IPS DF 6.9 (cell line): ENCODE data around the gene THNSL1.

Experiments
- DNase-seq: peaks from one replicate; pipeline ENCODE4 v3.0.0-alpha.2; 2013; ENCODE audit warnings: low read depth, low spot score
- H3K27ac ChIP-seq: one replicate; pipeline ENCODE4 v1.5.1; 2013; ENCODE audit warnings: low read length, control low read depth
- H3K27me3 ChIP-seq: 2 replicates; pipeline ENCODE4 v1.6.1; 2013; ENCODE audit warnings: mild to moderate bottlenecking, low read length; ENCODE audit not compliant: control insufficient read depth, insufficient read depth
- H3K36me3 ChIP-seq: 2 replicates; pipeline ENCODE4 v1.6.1; 2013; ENCODE audit warnings: low read length; ENCODE audit not compliant: control insufficient read depth, insufficient read depth
- H3K4me1 ChIP-seq: 2 replicates; pipeline ENCODE4 v1.6.1; 2013; ENCODE audit warnings: low read length; ENCODE audit not compliant: control insufficient read depth, insufficient read depth
- H3K4me3 ChIP-seq: 2 replicates; pipeline ENCODE4 v1.5.1; 2013; ENCODE audit warnings: mild to moderate bottlenecking, low read length
- H3K9me3 ChIP-seq: 2 replicates; pipeline ENCODE4 v1.6.1; 2013; ENCODE audit warnings: low read length, inconsistent platforms; ENCODE audit not compliant: control insufficient read depth, insufficient read depth
- WGBS: extraction: QIAGEN DNeasy Blood & Tissue Kit; methylation state at CpG from one replicate; pipeline ENCODE4 v1.1.7; 2013; ENCODE audit warnings: mixed read lengths, missing lambda C conversion rate; ENCODE audit not compliant: insufficient read length, insufficient coverage; 5-methylcytosine and 5-hydroxymethylcytosine counted together

THNSL1 gene

DNA sequence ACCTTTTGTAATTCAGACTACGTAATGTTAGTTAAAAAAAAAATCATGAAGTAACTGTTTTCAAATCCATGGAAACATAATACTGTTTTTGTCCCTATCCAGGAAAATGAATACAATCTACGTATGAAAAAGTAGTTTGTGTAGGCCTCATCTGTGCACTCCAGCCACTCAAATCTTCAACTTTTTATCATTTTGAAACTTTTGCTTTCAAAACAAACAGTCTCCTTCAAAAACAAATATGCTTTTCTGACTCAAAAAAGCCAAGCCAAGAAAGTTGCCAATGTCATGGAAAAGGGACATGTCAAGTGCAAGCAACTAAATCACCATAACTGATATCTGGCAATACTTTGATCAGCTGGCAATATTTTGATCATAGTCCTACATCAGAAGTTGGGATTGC lies 13.1 kb downstream of the THNSL1 start:
- no peaks in the 10 kb centered on the region for H3K27me3 ChIP-seq
- WGBS = no CpG with 5 or more reads among the region's 2 CpGs
- no peaks in the 10 kb centered on the region for H3K9me3 ChIP-seq
- H3K36me3 ChIP-seq = no peaks in the 10 kb centered on the region
- no peak for DNase-seq
- H3K4me3 ChIP-seq = no peak overlapping the region
- no peaks in the 10 kb centered on the region for H3K4me1 ChIP-seq
- H3K27ac ChIP-seq = no peak overlapping the region

DNA sequence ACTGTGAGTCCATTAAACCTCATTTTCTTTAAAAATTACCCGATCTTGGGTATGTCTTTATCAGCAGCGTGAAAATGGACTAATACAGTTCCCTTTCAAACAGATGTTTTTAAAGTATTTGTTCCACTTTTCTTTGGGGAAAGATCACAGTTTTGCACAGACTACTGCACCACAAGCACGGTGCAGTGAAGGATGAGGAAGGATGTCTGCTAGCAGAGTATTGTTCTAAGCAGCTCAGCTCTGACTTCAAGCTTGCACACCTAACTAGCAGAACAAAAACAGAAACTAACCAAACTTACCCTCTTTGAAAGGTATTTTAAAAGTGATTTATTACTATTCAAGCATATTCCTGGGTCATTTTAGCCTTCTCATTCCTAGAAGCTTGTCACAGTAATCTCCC lies 20.0 kb downstream of the THNSL1 start:
- Histone ChIP-seq H3K4me3 (no peak overlapping the region), H3K27ac (no peak overlapping the region), H3K27me3 (no peaks in the 10 kb centered on the region), H3K36me3 (no peaks in the 10 kb centered on the region), H3K4me1 (no peaks in the 10 kb centered on the region), H3K9me3 (no peaks in the 10 kb centered on the region)
- WGBS = no CpG with 5 or more reads among the region's 3 CpGs
- no peak for DNase-seq

- DNase-seq = no peak
- WGBS = no CpG with 5 or more reads among the region's 2 CpGs
- Histone ChIP-seq H3K4me3 (no peak overlapping the region), H3K4me1 (no peaks in the 10 kb centered on the region), H3K9me3 (no peaks in the 10 kb centered on the region), H3K27me3 (no peaks in the 10 kb centered on the region), H3K27ac (no peak overlapping the region), H3K36me3 (no peaks in the 10 kb centered on the region)
Measured at GRCh38 chr10:25038325-25038724, 21.9 kb downstream of the THNSL1 start.

DNA sequence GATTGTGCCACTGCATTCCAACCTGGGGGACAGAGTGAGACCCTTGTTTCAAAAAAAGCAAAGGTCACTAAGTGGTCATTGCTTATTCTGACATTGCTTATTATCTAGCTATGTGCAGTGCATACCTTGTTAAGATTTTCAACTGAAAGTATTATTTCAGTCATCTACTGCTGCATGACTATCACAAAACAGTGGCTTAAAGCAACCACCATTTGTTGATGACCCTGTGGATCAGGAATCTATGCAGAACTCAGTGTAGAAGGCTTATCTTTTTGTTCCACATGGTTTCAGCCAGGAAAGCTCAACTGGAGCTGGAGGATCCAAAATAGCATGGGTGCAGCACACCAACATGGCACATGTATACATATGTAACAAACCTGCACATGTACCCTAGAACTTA lies 23.1 kb downstream of the THNSL1 start:
- Histone ChIP-seq H3K4me3 (no peak overlapping the region), H3K9me3 (no peaks in the 10 kb centered on the region), H3K36me3 (no peaks in the 10 kb centered on the region), H3K27me3 (no peaks in the 10 kb centered on the region), H3K27ac (no peak overlapping the region), H3K4me1 (no peaks in the 10 kb centered on the region)
- DNase-seq = no peak

- Histone ChIP-seq H3K36me3 (no peaks in the 10 kb centered on the region), H3K4me1 (no peaks in the 10 kb centered on the region), H3K27me3 (no peaks in the 10 kb centered on the region), H3K9me3 (no peaks in the 10 kb centered on the region), H3K27ac (no peak overlapping the region), H3K4me3 (no peak overlapping the region)
- no peak for DNase-seq
- WGBS = no CpG with 5 or more reads among the region's 1 CpG
Measured at GRCh38 chr10:25046641-25047040, 30.2 kb downstream of the THNSL1 start.

DNA sequence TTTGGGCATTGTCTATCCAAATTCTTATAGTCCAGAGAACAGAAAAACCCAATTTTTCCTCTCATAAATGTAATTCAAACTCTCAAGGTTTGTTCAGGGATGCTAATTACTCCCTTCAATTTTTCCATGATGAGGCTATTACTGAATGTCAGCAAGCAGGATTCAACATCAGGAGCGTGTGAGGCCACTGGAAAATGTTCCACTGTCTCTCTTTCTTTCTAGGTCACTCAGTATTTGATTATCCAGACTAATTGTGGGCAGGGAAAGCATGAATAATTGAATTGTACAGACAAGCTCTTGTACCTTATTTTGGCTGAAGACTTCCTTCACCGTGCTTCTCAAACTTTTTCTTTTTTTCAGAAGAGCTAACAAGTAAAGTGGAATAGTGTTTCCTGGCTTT lies 30.7 kb downstream of the THNSL1 start:
- no peak for DNase-seq
- WGBS = no CpG with 5 or more reads among the region's 2 CpGs
- no peak overlapping the region for H3K4me3 ChIP-seq

GRCh38 chr10:25047591-25048301 lies 31.3 kb downstream of the THNSL1 start:
- no peaks in the 10 kb centered on the region for H3K4me1 ChIP-seq
- no peak overlapping the region for H3K4me3 ChIP-seq
- no peak overlapping the region for H3K27ac ChIP-seq
- DNase-seq = no peak
- no peaks in the 10 kb centered on the region for H3K36me3 ChIP-seq
- H3K9me3 ChIP-seq = no peaks in the 10 kb centered on the region
- no CpG with 5 or more reads among the region's 4 CpGs for WGBS
- H3K27me3 ChIP-seq = no peaks in the 10 kb centered on the region

More for the DNA sequence above, 30.7 kb downstream of the THNSL1 start:
- Histone ChIP-seq H3K27ac (no peak overlapping the region), H3K4me1 (no peaks in the 10 kb centered on the region), H3K27me3 (no peaks in the 10 kb centered on the region), H3K36me3 (no peaks in the 10 kb centered on the region), H3K9me3 (no peaks in the 10 kb centered on the region)

DNA sequence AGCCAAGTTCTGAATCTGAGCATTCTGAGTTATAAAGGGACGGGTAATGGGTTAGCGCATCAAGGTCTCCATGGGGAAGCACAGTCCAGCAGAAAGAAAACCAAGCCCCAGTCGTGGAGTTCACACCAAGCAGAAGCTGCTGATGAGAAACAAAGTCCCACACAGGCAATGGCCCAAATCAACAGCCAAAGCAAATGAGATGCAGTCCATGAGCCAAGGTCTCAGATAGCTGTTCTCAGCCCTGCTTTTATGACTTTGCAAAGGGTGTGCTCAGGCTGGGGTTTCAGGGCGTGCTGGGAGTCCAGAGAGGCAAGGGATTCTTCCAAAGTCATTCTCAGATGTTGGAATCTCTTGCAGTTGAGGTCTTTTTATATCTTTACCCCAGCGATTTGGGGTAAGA lies 32.0 kb downstream of the THNSL1 start:
- Histone ChIP-seq H3K27me3 (no peaks in the 10 kb centered on the region), H3K9me3 (no peaks in the 10 kb centered on the region), H3K4me3 (no peak overlapping the region), H3K36me3 (no peaks in the 10 kb centered on the region), H3K4me1 (no peaks in the 10 kb centered on the region), H3K27ac (no peak overlapping the region)
- no peak for DNase-seq
- no CpG with 5 or more reads among the region's 5 CpGs for WGBS

DNA sequence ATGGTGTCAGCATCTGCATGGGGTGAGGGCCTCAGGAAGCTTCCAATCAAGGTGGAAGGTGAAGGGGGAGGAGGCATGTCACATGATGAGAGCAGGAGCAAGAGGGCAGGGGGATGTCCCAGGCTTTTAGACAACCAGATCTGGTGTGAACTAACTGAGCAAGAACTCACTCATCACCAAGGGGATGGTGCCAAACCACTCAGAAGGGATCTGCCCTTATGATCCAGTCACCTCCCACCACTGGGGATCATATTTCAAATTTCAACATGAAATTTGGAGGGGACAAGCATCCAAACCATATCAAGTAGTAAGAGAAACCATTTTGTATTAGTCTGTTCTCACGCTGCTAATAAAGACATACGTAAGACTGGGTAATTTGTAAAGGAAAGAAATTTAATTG lies 33.6 kb downstream of the THNSL1 start:
- H3K36me3 ChIP-seq = no peaks in the 10 kb centered on the region
- no peaks in the 10 kb centered on the region for H3K27me3 ChIP-seq
- H3K4me3 ChIP-seq = no peak overlapping the region
- H3K9me3 ChIP-seq = no peaks in the 10 kb centered on the region
- H3K4me1 ChIP-seq = no peaks in the 10 kb centered on the region
- DNase-seq = no peak
- no CpG with 5 or more reads among the region's 2 CpGs for WGBS
- H3K27ac ChIP-seq = no peak overlapping the region

- Histone ChIP-seq H3K4me3 (no peak overlapping the region), H3K27me3 (no peaks in the 10 kb centered on the region), H3K27ac (no peak overlapping the region), H3K36me3 (no peaks in the 10 kb centered on the region), H3K9me3 (no peaks in the 10 kb centered on the region), H3K4me1 (no peaks in the 10 kb centered on the region)
- WGBS = no CpG with 5 or more reads among the region's 9 CpGs
- DNase-seq = no peak
Measured at GRCh38 chr10:25050402-25050801, 34.0 kb downstream of the THNSL1 start.

GRCh38 chr10:25052012-25052411 lies 35.6 kb downstream of the THNSL1 start:
- DNase-seq = no peak
- H3K4me1 ChIP-seq = no peaks in the 10 kb centered on the region

More at GRCh38 chr10:25052012-25052411, 35.6 kb downstream of the THNSL1 start:
- Histone ChIP-seq H3K9me3 (no peaks in the 10 kb centered on the region), H3K27ac (no peak overlapping the region), H3K27me3 (no peaks in the 10 kb centered on the region), H3K36me3 (no peaks in the 10 kb centered on the region), H3K4me3 (no peak overlapping the region)
- no CpG with 5 or more reads among the region's 1 CpG for WGBS
